H1 (cell line): ENCODE measurements around the gene SH3D19. TPM values are rescaled to one million over a fixed set of nuclear protein-coding genes. Genes with fewer than 3 reads are reported as not detected.

Experiments used
- CTBP2 ChIP-seq: IDR thresholded peaks from 2 replicates; pipeline ENCODE4 v1.7.0; 2011; ENCODE audit warnings: borderline replicate concordance, mild to moderate bottlenecking, moderate library complexity, mixed read lengths, low read length; ENCODE audit not compliant: insufficient read depth, insufficient read length
- SRF ChIP-seq: IDR thresholded peaks from 2 replicates; pipeline ENCODE4 v1.6.1; 2011; ENCODE audit warnings: mild to moderate bottlenecking, low read depth, low read length, moderate library complexity
- polyA plus RNA-seq, 7 experiments: library from polyadenylated mRNA; depleted of rRNA in 3 of 7; stranded (reverse) in 5 of 7; unstranded in 2 of 7; fragments of >200 nt in 5 of 7; fragments of 200-250 nt in 2 of 7; gene quantifications; 1 replicate in 5 of 7; 2 replicates in 1 of 7; 4 replicates in 1 of 7; pipeline versions ENCODE4 v1.2.1 to v1.2.3, GENCODE V29; 2011 to 2013; ENCODE audit warnings: missing spikeins in 2 of 7, mixed read lengths in 2 of 7
- total RNA-seq: library from RNA; stranded (reverse); fragmentation: NEBNext Ultra II Directional; extraction: Animal tissue kit (Norgen Biotek cat#: 25700); gene quantifications from 2 replicates; pipeline ENCODE4 v1.2.1, GENCODE V29; 2021

SH3D19 gene
- total and polyA plus RNA-seq, 2 of the 8 experiments (the other 6 are each of a cell fraction or from before 2014, with no cell fraction given) = 11.7 to 51.3 TPM

- TF ChIP-seq CTBP2 (no peak), SRF (no peak)
These were observed 166.4 kb downstream of the SH3D19 start (continued) for GRCh38 chr4:151158979-151159378.
